GM18520 (cell line): ENCODE data around the gene BAZ2B.
"Not testable (repeated sequence)": the region's sequence is repeated elsewhere in the genome, so short reads cannot be mapped to it uniquely, and the experiment has no call there.

ENCODE experiments used
- ATAC-seq: cut with Tn5 transposase; IDR thresholded peaks from one replicate; pipeline ENCODE4 v1.9.1; 2021; ENCODE audit not compliant: unreplicated experiment

BAZ2B gene

GRCh38 chr2:159542101-159542500 is 74.2 kb downstream of the BAZ2B start:
- ATAC-seq = no peak

DNA sequence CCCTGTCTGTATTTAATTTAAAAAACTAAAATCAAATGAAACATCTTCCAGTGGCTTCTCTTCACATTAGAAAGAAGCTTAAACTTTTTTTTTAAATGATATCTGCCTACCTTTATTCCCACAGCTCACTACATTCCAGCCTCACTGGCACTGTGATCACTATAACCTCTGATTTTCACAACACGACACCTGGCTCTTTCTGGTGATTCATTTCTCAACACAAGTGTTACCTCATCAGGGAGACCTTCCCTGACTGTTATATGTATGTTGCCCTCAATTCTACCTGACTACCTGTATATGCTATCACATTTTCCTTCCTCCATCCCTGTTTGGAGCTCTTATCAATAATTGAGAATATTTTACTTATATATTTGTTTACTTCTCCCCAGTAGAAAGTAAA is 76.6 kb downstream of the BAZ2B start:
- no peak for ATAC-seq

GRCh38 chr2:159538801-159539200 is 77.5 kb downstream of the BAZ2B start:
- ATAC-seq = no peak

- ATAC-seq = not testable (repeated sequence)
Observed at GRCh38 chr2:159535261-159535660, 81.1 kb downstream of the BAZ2B start.

- no peak for ATAC-seq
Observed at GRCh38 chr2:159531475-159531874, 84.9 kb downstream of the BAZ2B start.

DNA sequence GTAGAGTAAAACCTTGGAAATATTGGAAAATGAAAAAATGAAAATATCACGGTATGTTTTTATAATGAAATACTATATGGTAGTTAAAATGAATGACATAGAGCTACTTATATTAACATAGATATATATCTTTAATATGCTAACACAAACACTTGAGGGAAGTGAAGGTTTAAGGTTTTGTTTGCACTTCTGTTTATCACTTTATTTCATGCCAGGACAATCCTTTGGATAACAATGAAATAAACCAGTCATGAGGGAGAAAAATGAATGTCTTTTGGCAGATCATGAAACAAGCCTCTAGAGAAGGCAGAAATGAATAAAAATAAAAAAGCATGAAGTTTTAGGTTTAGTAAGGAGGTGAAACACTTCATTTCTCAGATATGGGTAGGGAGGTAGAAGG is 89.9 kb downstream of the BAZ2B start:
- ATAC-seq = no peak

GRCh38 chr2:159525012-159525411 is 91.3 kb downstream of the BAZ2B start:
- ATAC-seq = no peak

GRCh38 chr2:159521272-159521671 is 95.1 kb downstream of the BAZ2B start:
- no peak for ATAC-seq

DNA sequence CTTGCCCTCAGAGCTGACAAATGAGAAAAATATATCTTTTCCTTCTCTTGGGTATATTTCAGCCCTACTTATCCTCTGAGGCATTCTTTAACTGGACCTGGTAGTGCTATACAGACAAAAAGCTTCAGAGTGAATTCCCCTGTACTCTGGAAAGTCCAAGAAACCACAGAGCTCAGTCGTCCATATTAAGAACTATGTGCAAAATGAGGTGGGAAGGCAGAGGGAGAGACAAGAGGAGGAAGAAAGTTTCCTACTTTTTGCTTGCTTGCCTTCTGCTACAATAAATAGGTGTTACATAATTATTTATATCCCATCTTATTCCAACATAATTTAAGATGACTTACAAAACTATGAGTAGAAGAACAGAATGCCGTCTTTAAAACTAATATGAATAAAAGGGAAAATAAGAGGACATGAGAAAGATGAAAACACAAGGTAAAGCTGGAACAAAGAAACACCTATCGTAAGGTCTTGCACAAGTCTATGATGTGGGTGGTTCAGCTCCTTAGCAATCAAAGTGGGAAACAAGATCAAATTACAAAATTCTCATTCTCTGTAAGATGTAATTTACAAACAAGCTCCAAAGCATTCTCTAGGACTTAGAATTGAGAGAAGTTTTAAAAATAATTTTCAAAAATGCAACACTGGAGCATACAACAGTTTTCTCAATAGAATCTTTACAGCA is 97.9 kb downstream of the BAZ2B start:
- no peak for ATAC-seq

GRCh38 chr2:159516241-159516758 is 100.0 kb downstream of the BAZ2B start:
- ATAC-seq = peak; percentile 82

DNA sequence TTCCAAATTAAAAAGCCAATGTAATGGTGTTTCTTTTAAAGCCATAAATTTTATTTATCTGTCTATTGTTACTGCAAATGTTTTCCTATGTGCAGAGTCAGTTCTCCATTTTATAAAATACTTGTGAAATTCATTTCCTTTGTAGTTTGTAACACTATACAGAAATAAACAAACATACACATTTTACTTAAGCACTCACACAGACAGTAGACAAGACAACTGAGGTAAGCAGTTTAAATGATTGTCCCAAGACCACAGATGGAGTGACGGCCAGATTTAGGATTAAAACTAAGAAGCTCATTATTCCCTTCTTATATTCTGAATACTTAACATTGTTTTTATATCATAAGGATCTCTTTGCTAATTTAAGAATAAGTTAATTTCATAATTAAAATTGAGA is 100.9 kb downstream of the BAZ2B start:
- no peak for ATAC-seq

GRCh38 chr2:159513745-159514144 is 102.6 kb downstream of the BAZ2B start:
- ATAC-seq = no peak

DNA sequence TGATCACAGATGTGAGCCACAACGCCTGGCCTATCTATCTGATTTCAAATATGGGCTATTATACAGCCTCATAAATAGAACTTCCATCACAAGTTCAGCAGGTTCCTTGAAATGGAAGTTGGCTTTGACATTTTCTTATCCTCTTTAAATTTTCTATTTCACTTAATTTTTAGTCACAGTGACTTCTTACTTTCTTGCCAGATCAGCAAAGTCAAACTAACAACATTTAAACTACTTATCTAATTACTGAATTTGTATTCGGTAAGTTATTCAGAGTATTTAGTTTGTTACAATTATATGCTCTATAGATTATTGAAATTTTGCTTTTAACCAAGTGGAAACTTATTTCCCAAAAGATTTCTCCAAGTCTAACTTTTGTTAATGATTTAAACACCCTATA is 108.2 kb downstream of the BAZ2B start:
- ATAC-seq = no peak

- no peak for ATAC-seq
Observed at GRCh38 chr2:159506764-159507440, 109.4 kb downstream of the BAZ2B start.

DNA sequence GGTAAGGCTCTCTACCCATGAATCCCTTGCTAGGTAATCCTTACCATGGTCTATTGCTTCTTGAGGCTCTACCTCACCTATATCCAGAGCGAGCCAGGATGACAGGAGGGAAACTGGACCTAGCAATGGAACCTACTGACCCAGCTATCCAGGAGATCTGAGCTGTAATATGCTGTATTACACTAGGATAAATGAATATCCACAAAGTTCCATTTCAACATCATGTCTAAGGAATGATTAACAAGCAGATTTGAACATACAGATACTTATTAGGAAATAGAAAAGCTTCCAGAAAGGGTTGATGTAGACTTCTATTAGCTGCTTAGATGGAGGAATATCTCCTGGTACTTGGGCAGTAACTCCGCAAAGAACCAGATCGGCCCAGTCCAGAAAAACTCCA is 110.1 kb downstream of the BAZ2B start:
- no peak for ATAC-seq

DNA sequence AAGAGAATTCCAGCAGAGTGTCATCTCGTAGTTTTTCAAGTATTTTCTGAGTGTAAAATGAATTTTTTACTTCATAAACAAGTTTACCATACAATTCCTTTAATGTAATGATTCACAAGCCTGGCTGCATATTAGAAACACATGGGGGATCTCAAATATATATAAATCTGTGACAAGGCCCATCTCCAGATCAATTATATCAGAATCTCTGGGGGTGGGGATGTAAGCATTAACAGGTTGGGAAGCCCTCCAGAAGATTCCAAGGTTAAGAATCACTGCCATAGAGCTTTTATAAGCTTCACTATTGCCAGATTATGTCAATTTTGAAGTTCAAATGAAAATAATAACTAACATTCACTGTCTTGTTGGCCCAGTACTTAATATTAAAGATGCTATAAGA is 111.2 kb downstream of the BAZ2B start:
- ATAC-seq = no peak

DNA sequence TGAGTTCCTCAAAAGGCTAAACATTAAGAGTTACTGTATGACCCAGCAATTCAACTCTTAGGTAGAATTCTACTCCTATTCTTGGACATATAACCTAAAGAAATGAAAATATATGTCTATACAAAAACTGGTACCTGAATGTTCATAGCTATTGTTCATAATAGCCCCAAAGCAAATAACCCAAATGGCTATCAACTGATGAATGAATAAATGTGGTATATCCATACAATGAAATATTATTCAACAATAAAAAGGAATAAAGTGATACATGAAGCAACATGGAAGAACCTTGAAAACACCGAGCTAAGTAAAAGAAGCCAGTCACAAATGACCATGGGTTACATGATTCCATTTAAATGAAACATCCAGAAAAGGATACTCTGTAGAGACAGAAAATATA is 114.6 kb downstream of the BAZ2B start:
- no peak for ATAC-seq

DNA sequence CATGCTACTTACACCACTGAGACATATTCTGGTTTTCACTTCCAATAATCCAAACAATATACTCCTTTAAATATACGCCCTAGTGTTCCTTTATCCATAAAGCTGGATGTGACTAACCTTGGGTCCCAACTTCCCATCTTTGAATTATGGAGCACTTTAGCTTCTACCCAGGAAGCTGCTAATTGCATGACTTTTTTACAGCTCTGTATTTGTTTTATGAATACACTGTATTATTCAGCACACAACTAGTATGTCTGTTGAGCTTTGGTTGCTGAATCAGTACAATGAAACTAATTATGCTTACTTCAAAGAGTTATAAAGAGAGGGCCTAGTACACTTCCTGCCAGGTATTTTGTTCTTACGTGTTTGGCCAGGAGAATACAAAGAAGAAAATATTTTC is 118.5 kb downstream of the BAZ2B start:
- no peak for ATAC-seq

GRCh38 chr2:159497256-159497655 is 119.1 kb downstream of the BAZ2B start:
- ATAC-seq = no peak

GRCh38 chr2:159489476-159489875 is 126.9 kb downstream of the BAZ2B start:
- no peak for ATAC-seq

- no peak for ATAC-seq
Observed at GRCh38 chr2:159484532-159484931, 131.8 kb downstream of the BAZ2B start.

DNA sequence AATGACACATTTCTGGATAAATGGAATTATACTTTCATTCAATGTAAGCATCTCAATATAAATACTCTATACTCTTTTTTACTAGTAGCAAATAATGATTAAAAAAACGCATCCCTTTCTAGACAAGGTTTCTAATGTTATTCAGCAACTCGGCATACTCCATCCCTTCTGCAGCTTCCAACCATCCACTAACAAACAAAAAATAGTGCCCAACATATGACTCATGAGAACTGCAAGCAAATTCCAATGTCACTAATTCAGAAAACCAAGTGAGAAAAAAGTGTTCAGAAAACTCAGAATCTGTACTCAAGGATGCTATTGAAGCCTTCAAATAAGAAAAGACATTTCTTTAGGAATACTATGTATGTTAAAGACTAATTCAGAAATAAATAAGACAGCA is 140.0 kb downstream of the BAZ2B start:
- no peak for ATAC-seq

DNA sequence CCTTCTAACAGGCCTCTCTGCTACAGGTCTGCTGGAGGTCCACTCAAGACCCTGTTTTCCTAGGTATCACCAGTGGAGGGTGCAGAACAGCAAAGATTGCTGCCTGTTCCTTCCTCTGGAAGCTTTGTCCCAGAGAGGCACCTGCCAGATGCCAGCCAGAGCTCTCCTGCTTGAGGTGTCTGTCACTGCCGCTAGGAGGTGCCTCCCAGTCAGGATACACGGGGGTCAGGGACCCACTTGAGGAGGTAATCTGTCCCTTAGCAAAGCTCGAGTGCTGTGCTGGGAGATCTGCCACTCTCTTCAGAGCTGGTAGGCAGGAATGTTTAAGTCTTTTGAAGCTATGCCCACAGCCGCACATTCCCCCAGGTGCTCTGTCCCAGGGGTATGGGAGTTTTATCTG is 140.6 kb downstream of the BAZ2B start:
- no peak for ATAC-seq
